Measurements from ENCODE around the gene ABCA3. TPM values are rescaled to one million over a fixed set of nuclear protein-coding genes. Genes with fewer than 3 reads are reported as not detected.

The ABCA3 gene
- total RNA-seq, 1 donor = 1.4 TPM

GRCh38 chr16:2287916-2288547 is 52.5 kb downstream of the ABCA3 start:
- H3K27ac ChIP-seq (ENCODE audit: low read depth, low read length) = no peak overlapping the region
- no peak overlapping the region for H3K4me2 ChIP-seq (ENCODE audit: insufficient read depth, low read length)
- no peaks in the 10 kb centered on the region for H3K9me3 ChIP-seq (ENCODE audit: low read depth, low read length)
- H3K79me2 ChIP-seq (ENCODE audit: insufficient read depth, low read length) = no peaks in the 10 kb centered on the region
- H3K4me3 ChIP-seq (ENCODE audit: insufficient read depth, low read length) = no peak overlapping the region
- no peaks in the 10 kb centered on the region for H4K20me1 ChIP-seq (ENCODE audit: insufficient read depth, low read length)
- peak; percentile 80 for DNase-seq (ENCODE audit: insufficient read length, low spot score, missing footprints)
- TF ChIP-seq CTCF (IDR thresholded peaks at IDR 0.05; ENCODE audit: extremely low read depth, low read depth, low read length) = no peak
- no peaks in the 10 kb centered on the region for H3K4me1 ChIP-seq (ENCODE audit: insufficient read depth, low read length)
- H2AFZ ChIP-seq (ENCODE audit: low read length) = no peak overlapping the region
- H3K27me3 ChIP-seq (ENCODE audit: insufficient read depth, low read length) = peaks cover 4% of the 10 kb centered on the region
- no peaks in the 10 kb centered on the region for H3K36me3 ChIP-seq (ENCODE audit: insufficient read depth, low read length)

- H3K27me3 ChIP-seq (ENCODE audit: insufficient read depth, low read length) = peaks cover 4% of the 10 kb centered on the region
- H3K79me2 ChIP-seq (ENCODE audit: insufficient read depth, low read length) = no peaks in the 10 kb centered on the region
- H2AFZ ChIP-seq (ENCODE audit: low read length) = no peak overlapping the region
- no peak for DNase-seq (ENCODE audit: insufficient read length, low spot score, missing footprints)
- H4K20me1 ChIP-seq (ENCODE audit: insufficient read depth, low read length) = no peaks in the 10 kb centered on the region
- H3K27ac ChIP-seq (ENCODE audit: low read depth, low read length) = no peak overlapping the region
- no peak for TF ChIP-seq CTCF (IDR thresholded peaks at IDR 0.05; ENCODE audit: extremely low read depth, low read depth, low read length)
- no peaks in the 10 kb centered on the region for H3K9me3 ChIP-seq (ENCODE audit: low read depth, low read length)
- H3K4me3 ChIP-seq (ENCODE audit: insufficient read depth, low read length) = no peak overlapping the region
- H3K4me1 ChIP-seq (ENCODE audit: insufficient read depth, low read length) = no peaks in the 10 kb centered on the region
- no peaks in the 10 kb centered on the region for H3K36me3 ChIP-seq (ENCODE audit: insufficient read depth, low read length)
- no peak overlapping the region for H3K4me2 ChIP-seq (ENCODE audit: insufficient read depth, low read length)
Measured at GRCh38 chr16:2286550-2286949, 54.0 kb downstream of the ABCA3 start.

- Histone ChIP-seq H3K27ac (ENCODE audit: low read depth, low read length) (no peak overlapping the region), H3K36me3 (ENCODE audit: insufficient read depth, low read length) (no peaks in the 10 kb centered on the region), H4K20me1 (ENCODE audit: insufficient read depth, low read length) (no peaks in the 10 kb centered on the region), H3K4me3 (ENCODE audit: insufficient read depth, low read length) (no peak overlapping the region), H3K79me2 (ENCODE audit: insufficient read depth, low read length) (no peaks in the 10 kb centered on the region), H3K27me3 (ENCODE audit: insufficient read depth, low read length) (peaks cover 9% of the 10 kb centered on the region), H3K4me1 (ENCODE audit: insufficient read depth, low read length) (no peaks in the 10 kb centered on the region), H3K4me2 (ENCODE audit: insufficient read depth, low read length) (no peak overlapping the region), H2AFZ (ENCODE audit: low read length) (no peak overlapping the region), H3K9me3 (ENCODE audit: low read depth, low read length) (no peaks in the 10 kb centered on the region)
- TF ChIP-seq CTCF (IDR thresholded peaks at IDR 0.05; ENCODE audit: extremely low read depth, low read depth, low read length) = no peak
- peak; percentile 87 for DNase-seq (ENCODE audit: insufficient read length, low spot score, missing footprints)
Measured at GRCh38 chr16:2285731-2286191, 54.8 kb downstream of the ABCA3 start.

GRCh38 chr16:2284797-2285576 is 55.5 kb downstream of the ABCA3 start:
- H4K20me1 ChIP-seq (ENCODE audit: insufficient read depth, low read length) = no peaks in the 10 kb centered on the region
- no peak overlapping the region for H3K27ac ChIP-seq (ENCODE audit: low read depth, low read length)
- no peak overlapping the region for H2AFZ ChIP-seq (ENCODE audit: low read length)
- peaks cover 15% of the 10 kb centered on the region for H3K27me3 ChIP-seq (ENCODE audit: insufficient read depth, low read length)
- no peaks in the 10 kb centered on the region for H3K9me3 ChIP-seq (ENCODE audit: low read depth, low read length)
- TF ChIP-seq CTCF (IDR thresholded peaks at IDR 0.05; ENCODE audit: extremely low read depth, low read depth, low read length) = no peak
- no peak overlapping the region for H3K4me3 ChIP-seq (ENCODE audit: insufficient read depth, low read length)
- no peak overlapping the region for H3K4me2 ChIP-seq (ENCODE audit: insufficient read depth, low read length)
- DNase-seq (ENCODE audit: insufficient read length, low spot score, missing footprints) = peak; percentile 62
- no peaks in the 10 kb centered on the region for H3K4me1 ChIP-seq (ENCODE audit: insufficient read depth, low read length)
- no peaks in the 10 kb centered on the region for H3K36me3 ChIP-seq (ENCODE audit: insufficient read depth, low read length)
- H3K79me2 ChIP-seq (ENCODE audit: insufficient read depth, low read length) = no peaks in the 10 kb centered on the region
